ENCODE results near the gene FGFBP3.

DNA sequence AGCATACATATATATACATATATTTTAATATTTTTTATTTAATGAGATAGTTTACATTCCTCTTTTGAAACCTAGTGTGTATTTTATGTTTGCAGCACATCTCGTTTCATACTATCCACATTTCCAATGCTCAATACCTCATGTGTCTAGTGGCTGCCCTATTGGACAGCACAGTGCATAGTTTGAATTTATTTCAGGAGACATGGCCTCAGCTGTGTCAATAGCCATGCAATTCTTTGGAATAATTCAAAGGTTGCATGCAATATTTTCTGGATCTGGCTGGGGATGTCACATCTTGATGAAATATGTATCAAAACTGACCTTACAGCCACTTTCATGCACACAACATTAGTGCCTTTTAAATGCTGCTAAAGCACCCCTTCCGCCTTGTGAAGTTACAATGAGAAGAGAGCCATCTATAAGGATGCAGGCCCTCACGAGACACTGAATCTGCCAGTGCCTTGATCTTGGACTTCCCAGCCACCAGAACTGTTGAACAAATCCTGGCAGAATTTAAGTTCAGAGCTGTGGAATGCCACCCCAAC, 13.0 kb downstream of the FGFBP3 start:
- TF ChIP-seq POLR2AphosphoS5 (IDR thresholded peaks at IDR 0.05; ENCODE audit: low read depth, low read length) (no peak), TAF1 (IDR thresholded peaks at IDR 0.05; ENCODE audit: borderline replicate concordance, low read depth, low read length) (no peak), POLR2A (IDR thresholded peaks at IDR 0.05; ENCODE audit: low read depth, low read length) (no peak)
